Neural cell (in vitro differentiated cells): Measurements from ENCODE around the gene ITGB2. TPM values are rescaled to one million over a fixed set of nuclear protein-coding genes. Genes with fewer than 3 reads are reported as not detected.

Source experiments
- H2AFZ ChIP-seq: fragments of 200-600, 300-800 bp; sonication (generic), shearing (Covaris generic); 2 replicates; pipeline ENCODE4 v1.6.0; 2014; ENCODE audit warnings: low read depth, mild to moderate bottlenecking, antibody characterized with exemption, low read length, moderate library complexity
- H3F3A ChIP-seq: fragments of 200-600 bp; shearing (Covaris generic); 2 replicates; pipeline ENCODE4 v1.6.1; 2016; ENCODE audit warnings: mild to moderate bottlenecking, moderate library complexity, mixed read lengths, antibody characterized with exemption, low read length; ENCODE audit not compliant: insufficient read depth, poor library complexity, severe bottlenecking
- H3K27ac ChIP-seq: fragments of 200-600, 300-800 bp; sonication (generic), shearing (Covaris generic); 2 replicates; pipeline ENCODE4 v1.5.1; 2014; ENCODE audit warnings: mild to moderate bottlenecking, low read length, moderate library complexity
- H3K27me3 ChIP-seq: fragments of 300-800, 200-600 bp; sonication (generic), shearing (Covaris generic); 2 replicates; pipeline ENCODE4 v1.6.0; 2014; ENCODE audit warnings: mild to moderate bottlenecking, low read depth, low read length, moderate library complexity; ENCODE audit not compliant: insufficient read depth
- H3K36me3 ChIP-seq: fragments of 300-800, 200-600 bp; sonication (generic), shearing (Covaris generic); 2 replicates; pipeline ENCODE4 v1.5.1; 2014; ENCODE audit warnings: mild to moderate bottlenecking, antibody characterized with exemption, low read length, moderate library complexity; ENCODE audit not compliant: insufficient read depth
- H3K4me2 ChIP-seq: fragments of 300-800, 200-600 bp; sonication (generic), shearing (Covaris generic); 2 replicates; pipeline ENCODE4 v1.6.0; 2014; ENCODE audit warnings: mild to moderate bottlenecking, low read length
- H3K4me3 ChIP-seq: fragments of 300-800, 200-600 bp; sonication (generic), shearing (Covaris generic); 2 replicates; pipeline ENCODE4 v1.5.1; 2014; ENCODE audit warnings: mild to moderate bottlenecking, low read length, moderate library complexity
- H3K79me2 ChIP-seq: fragments of 200-600 bp; shearing (Covaris generic); replicated peaks from 2 replicates; pipeline ENCODE4 v1.6.0; 2014; ENCODE audit warnings: mild to moderate bottlenecking, low read length, moderate library complexity; ENCODE audit not compliant: insufficient read depth
- H3K9ac ChIP-seq: fragments of 300-800, 200-600 bp; sonication (generic), shearing (Covaris generic); 2 replicates; pipeline ENCODE4 v1.6.1; 2016; ENCODE audit warnings: mild to moderate bottlenecking, low read length, mixed read lengths
- H3K9me2 ChIP-seq: fragments of 200-600 bp; shearing (Covaris generic); 2 replicates; pipeline ENCODE4 v1.6.1; 2016; ENCODE audit warnings: mild to moderate bottlenecking, low read length, mixed read lengths; ENCODE audit not compliant: insufficient read depth
- H3K9me3 ChIP-seq: fragments of 200-600, 300-800 bp; sonication (generic), shearing (Covaris generic); 2 replicates; pipeline ENCODE4 v1.6.1; 2016; ENCODE audit warnings: mild to moderate bottlenecking, mixed run types, low read length, moderate library complexity, mixed read lengths
- H4K20me1 ChIP-seq: fragments of 200-600 bp; shearing (Covaris generic); 2 replicates; pipeline ENCODE4 v1.6.1; 2016; ENCODE audit warnings: mild to moderate bottlenecking, mixed run types; ENCODE audit not compliant: insufficient read depth
- EP300 ChIP-seq: fragments of 450-650 bp; conservative IDR thresholded peaks from 2 replicates; pipeline ENCODE4 v1.6.1; 2014; ENCODE audit warnings: antibody characterized with exemption, mild to moderate bottlenecking, moderate library complexity; ENCODE audit not compliant: poor library complexity, severe bottlenecking
- EZH2 ChIP-seq: fragments of 200-600, 300-800 bp; shearing (Covaris generic), sonication (generic); IDR thresholded peaks from 2 replicates; pipeline ENCODE4 v1.6.1; 2014; ENCODE audit warnings: antibody characterized with exemption, low read length, borderline replicate concordance, mild to moderate bottlenecking; ENCODE audit not compliant: insufficient read depth, poor library complexity, severe bottlenecking
- MXI1 ChIP-seq: fragments of 450-650 bp; conservative IDR thresholded peaks from 2 replicates; pipeline ENCODE4 v1.6.1; 2014; ENCODE audit warnings: antibody characterized with exemption, mild to moderate bottlenecking; ENCODE audit not compliant: poor library complexity, severe bottlenecking
- POLR2AphosphoS5 ChIP-seq: IDR thresholded peaks from 2 replicates; pipeline ENCODE4 v1.6.1; 2012
- RAD21 ChIP-seq: fragments of 450-650 bp; conservative IDR thresholded peaks from 2 replicates; pipeline ENCODE4 v1.6.1; 2014; ENCODE audit warnings: antibody characterized with exemption, mild to moderate bottlenecking, moderate library complexity
- REST ChIP-seq: IDR thresholded peaks from 2 replicates; pipeline ENCODE4 v1.6.1; 2012; ENCODE audit warnings: borderline replicate concordance
- SMC3 ChIP-seq: fragments of 450-650 bp; conservative IDR thresholded peaks from 2 replicates; pipeline ENCODE4 v1.6.1; 2014; ENCODE audit warnings: antibody characterized with exemption, mild to moderate bottlenecking, moderate library complexity; ENCODE audit not compliant: poor library complexity
- TAF1 ChIP-seq: IDR thresholded peaks from 2 replicates; pipeline ENCODE4 v1.6.1; 2012; ENCODE audit warnings: low read depth
- polyA plus RNA-seq: library from polyadenylated mRNA; depleted of rRNA; stranded (reverse); fragments of >200 nt; gene quantifications from 2 replicates; pipeline ENCODE4 v1.2.3, GENCODE V29; 2014
- TF ChIP-seq, protein P1 (sequence below): fragments of 450-650 bp; IDR thresholded peaks from 2 replicates; pipeline ENCODE4 v1.5.1; 2014; ENCODE audit warnings: antibody characterized with exemption, mild to moderate bottlenecking, moderate library complexity; ENCODE audit not compliant: poor library complexity, severe bottlenecking

Gene ITGB2
- polyA plus RNA-seq, 1 donor from 2014 or later, result not detected

- no peak overlapping the region for H3K27ac ChIP-seq
- H3K9me2 ChIP-seq, result no peaks in the 10 kb centered on the region
- no peaks in the 10 kb centered on the region for H3F3A ChIP-seq
- TF ChIP-seq REST (no peak), TAF1 (no peak), POLR2AphosphoS5 (no peak), EZH2 (no peak), SMC3 (no peak), RAD21 (no peak), EP300 (no peak), MXI1 (no peak)
- TF ChIP-seq, protein P1, sequence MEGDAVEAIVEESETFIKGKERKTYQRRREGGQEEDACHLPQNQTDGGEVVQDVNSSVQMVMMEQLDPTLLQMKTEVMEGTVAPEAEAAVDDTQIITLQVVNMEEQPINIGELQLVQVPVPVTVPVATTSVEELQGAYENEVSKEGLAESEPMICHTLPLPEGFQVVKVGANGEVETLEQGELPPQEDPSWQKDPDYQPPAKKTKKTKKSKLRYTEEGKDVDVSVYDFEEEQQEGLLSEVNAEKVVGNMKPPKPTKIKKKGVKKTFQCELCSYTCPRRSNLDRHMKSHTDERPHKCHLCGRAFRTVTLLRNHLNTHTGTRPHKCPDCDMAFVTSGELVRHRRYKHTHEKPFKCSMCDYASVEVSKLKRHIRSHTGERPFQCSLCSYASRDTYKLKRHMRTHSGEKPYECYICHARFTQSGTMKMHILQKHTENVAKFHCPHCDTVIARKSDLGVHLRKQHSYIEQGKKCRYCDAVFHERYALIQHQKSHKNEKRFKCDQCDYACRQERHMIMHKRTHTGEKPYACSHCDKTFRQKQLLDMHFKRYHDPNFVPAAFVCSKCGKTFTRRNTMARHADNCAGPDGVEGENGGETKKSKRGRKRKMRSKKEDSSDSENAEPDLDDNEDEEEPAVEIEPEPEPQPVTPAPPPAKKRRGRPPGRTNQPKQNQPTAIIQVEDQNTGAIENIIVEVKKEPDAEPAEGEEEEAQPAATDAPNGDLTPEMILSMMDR, result no peak
- no peaks in the 10 kb centered on the region for H3K79me2 ChIP-seq
- H4K20me1 ChIP-seq, result peaks cover 4% of the 10 kb centered on the region
- H3K27me3 ChIP-seq, result no peaks in the 10 kb centered on the region
- no peak overlapping the region for H3K9ac ChIP-seq
- no peak overlapping the region for H2AFZ ChIP-seq
- H3K4me2 ChIP-seq, result no peak overlapping the region
- H3K36me3 ChIP-seq, result no peaks in the 10 kb centered on the region
- no peaks in the 10 kb centered on the region for H3K9me3 ChIP-seq
- H3K4me3 ChIP-seq, result no peak overlapping the region
These were observed 69.6 kb downstream of the ITGB2 start for GRCh38 chr21:44850905-44851657.

GRCh38 chr21:44850208-44850800 is 70.4 kb downstream of the ITGB2 start:
- H3K4me3 ChIP-seq, result no peak overlapping the region
- H3K27me3 ChIP-seq, result no peaks in the 10 kb centered on the region
- TF ChIP-seq POLR2AphosphoS5, result no peak
- TF ChIP-seq TAF1, result no peak
- no peak for TF ChIP-seq RAD21
- no peak for TF ChIP-seq MXI1
- no peak for TF ChIP-seq EZH2
- TF ChIP-seq SMC3, result no peak
- no peak for TF ChIP-seq EP300
- no peak for TF ChIP-seq REST
- H2AFZ ChIP-seq, result no peak overlapping the region
- H3K27ac ChIP-seq, result no peak overlapping the region
- peaks cover 4% of the 10 kb centered on the region for H4K20me1 ChIP-seq
- no peaks in the 10 kb centered on the region for H3K9me3 ChIP-seq
- H3F3A ChIP-seq, result no peaks in the 10 kb centered on the region
- no peak overlapping the region for H3K4me2 ChIP-seq
- no peaks in the 10 kb centered on the region for H3K36me3 ChIP-seq
- no peaks in the 10 kb centered on the region for H3K79me2 ChIP-seq
- no peaks in the 10 kb centered on the region for H3K9me2 ChIP-seq
- no peak overlapping the region for H3K9ac ChIP-seq
